GM12878 (cell line): ENCODE data around the gene ERP27.

ENCODE experiments used
- CBX5 ChIP-seq: sonication (generic); IDR thresholded peaks from 2 replicates; pipeline ENCODE4 v1.6.1; 2016; ENCODE audit warnings: low read depth, moderate library complexity, mild to moderate bottlenecking, inconsistent platforms
- CTCF ChIP-seq, 3 experiments: IDR thresholded peaks in 2 of 3; conservative IDR thresholded peaks in 1 of 3; 2 replicates each; pipeline ENCODE4 v1.5.1; 2011; ENCODE audit warnings: low read depth in 3 of 3, low read length in 3 of 3, mild to moderate bottlenecking in 3 of 3, control low read depth in 2 of 3, moderate library complexity in 2 of 3, inconsistent platforms in 1 of 3, mixed read lengths in 1 of 3; ENCODE audit not compliant: control insufficient read depth in 2 of 3, insufficient read depth in 1 of 3; ENCODE audit errors: extremely low read depth in 1 of 3
- DPF2 ChIP-seq: fragments of 450-650 bp; IDR thresholded peaks from 2 replicates; pipeline ENCODE4 v1.6.1; 2017; ENCODE audit warnings: mild to moderate bottlenecking
- EZH2 ChIP-seq: IDR thresholded peaks from 2 replicates; pipeline ENCODE4 v1.6.1; 2012; ENCODE audit warnings: low read depth, mild to moderate bottlenecking, control low read depth, inconsistent platforms, low read length, borderline replicate concordance; ENCODE audit not compliant: control insufficient read depth
- FOS ChIP-seq: IDR thresholded peaks from 3 replicates; pipeline ENCODE4 v1.6.1; 2011; ENCODE audit warnings: borderline replicate concordance; ENCODE audit not compliant: insufficient read length; ENCODE audit errors: extremely low read depth
- MLLT1 ChIP-seq: fragments of 450-650 bp; IDR thresholded peaks from 2 replicates; pipeline ENCODE4 v1.6.1; 2016; ENCODE audit warnings: mild to moderate bottlenecking
- POLR2A ChIP-seq: IDR thresholded peaks from 2 replicates; pipeline ENCODE4 v1.6.1; 2011; ENCODE audit warnings: low read depth, mild to moderate bottlenecking, low read length
- SPI1 ChIP-seq: IDR thresholded peaks from 2 replicates; pipeline ENCODE4 v1.6.1; 2011; ENCODE audit warnings: low read depth, mild to moderate bottlenecking, low read length, moderate library complexity, borderline replicate concordance; ENCODE audit not compliant: insufficient read depth
- TAF1 ChIP-seq: IDR thresholded peaks from 2 replicates; pipeline ENCODE4 v1.6.1; 2011; ENCODE audit warnings: mild to moderate bottlenecking, low read depth, low read length, borderline replicate concordance
- TCF12 ChIP-seq: IDR thresholded peaks from 2 replicates; pipeline ENCODE4 v1.6.1; 2011; ENCODE audit warnings: low read depth, mild to moderate bottlenecking, low read length
- ZZZ3 ChIP-seq: IDR thresholded peaks from 2 replicates; pipeline ENCODE4 v1.6.1; 2011; ENCODE audit warnings: low read depth; ENCODE audit not compliant: control insufficient read depth, insufficient read length

- TF ChIP-seq ZZZ3 (no peak), CTCF (IDR thresholded peaks at IDR 0.05 in 2 of 3, conservative IDR thresholded peaks at IDR 0.05 in 1 of 3; ENCODE audit: control insufficient read depth in 2 of 3, extremely low read depth in 1 of 3, insufficient read depth in 1 of 3, low read depth in 3 of 3, low read length in 3 of 3) (no peak), FOS (no peak), POLR2A (no peak), EZH2 (no peak), TCF12 (no peak), DPF2 (no peak), TAF1 (no peak), MLLT1 (no peak), CBX5 (no peak), SPI1 (no peak)
These were observed 59.8 kb downstream of the ERP27 start for GRCh38 chr12:14878488-14878887.
